IPS-11a (cell line): ENCODE data around the gene GLCCI1.
"Not testable (repeated sequence)": the region's sequence is repeated elsewhere in the genome, so short reads cannot be mapped to it uniquely, and the experiment has no call there.

Source experiments
- H3K4me3 ChIP-seq: one replicate; pipeline ENCODE4 v1.5.1; 2013; ENCODE audit warnings: low read depth, low read length, control low read depth

GLCCI1 gene

GRCh38 chr7:8086239-8086638 is 117.6 kb downstream of the GLCCI1 start:
- no peak overlapping the region for H3K4me3 ChIP-seq

- no peak overlapping the region for H3K4me3 ChIP-seq
Measured at GRCh38 chr7:8089036-8089780, 120.6 kb downstream of the GLCCI1 start.

- no peak overlapping the region for H3K4me3 ChIP-seq
Measured at GRCh38 chr7:8092140-8092539, 123.5 kb downstream of the GLCCI1 start.

GRCh38 chr7:8094164-8095140 is 125.9 kb downstream of the GLCCI1 start:
- H3K4me3 ChIP-seq, result no peak overlapping the region

- H3K4me3 ChIP-seq, result not testable (repeated sequence)
Measured at GRCh38 chr7:8101292-8101691, 132.7 kb downstream of the GLCCI1 start.

GRCh38 chr7:8103282-8103681 is 134.7 kb downstream of the GLCCI1 start:
- no peak overlapping the region for H3K4me3 ChIP-seq

GRCh38 chr7:8105449-8106095 is 137.0 kb downstream of the GLCCI1 start:
- no peak overlapping the region for H3K4me3 ChIP-seq

- H3K4me3 ChIP-seq, result no peak overlapping the region
Measured at GRCh38 chr7:8109196-8110022, 140.8 kb downstream of the GLCCI1 start.

- no peak overlapping the region for H3K4me3 ChIP-seq
Measured at GRCh38 chr7:8111282-8111960, 142.8 kb downstream of the GLCCI1 start.

GRCh38 chr7:8112685-8113084 is 144.1 kb downstream of the GLCCI1 start:
- H3K4me3 ChIP-seq, result no peak overlapping the region

GRCh38 chr7:8113184-8113583 is 144.6 kb downstream of the GLCCI1 start:
- H3K4me3 ChIP-seq, result no peak overlapping the region

GRCh38 chr7:8114175-8114574 is 145.6 kb downstream of the GLCCI1 start:
- H3K4me3 ChIP-seq, result no peak overlapping the region

GRCh38 chr7:8115547-8116402 is 147.2 kb downstream of the GLCCI1 start:
- no peak overlapping the region for H3K4me3 ChIP-seq

- no peak overlapping the region for H3K4me3 ChIP-seq
Measured at GRCh38 chr7:8117195-8117594, 148.6 kb downstream of the GLCCI1 start.

GRCh38 chr7:8119262-8119661 is 150.7 kb downstream of the GLCCI1 start:
- no peak overlapping the region for H3K4me3 ChIP-seq

GRCh38 chr7:8120390-8121058 is 151.9 kb downstream of the GLCCI1 start:
- H3K4me3 ChIP-seq, result no peak overlapping the region

GRCh38 chr7:8121243-8121642 is 152.6 kb downstream of the GLCCI1 start:
- no peak overlapping the region for H3K4me3 ChIP-seq

- no peak overlapping the region for H3K4me3 ChIP-seq
Measured at GRCh38 chr7:8125680-8126444, 157.3 kb downstream of the GLCCI1 start.
